ENCODE data around the gene CLDN3.

CLDN3 gene

DNA sequence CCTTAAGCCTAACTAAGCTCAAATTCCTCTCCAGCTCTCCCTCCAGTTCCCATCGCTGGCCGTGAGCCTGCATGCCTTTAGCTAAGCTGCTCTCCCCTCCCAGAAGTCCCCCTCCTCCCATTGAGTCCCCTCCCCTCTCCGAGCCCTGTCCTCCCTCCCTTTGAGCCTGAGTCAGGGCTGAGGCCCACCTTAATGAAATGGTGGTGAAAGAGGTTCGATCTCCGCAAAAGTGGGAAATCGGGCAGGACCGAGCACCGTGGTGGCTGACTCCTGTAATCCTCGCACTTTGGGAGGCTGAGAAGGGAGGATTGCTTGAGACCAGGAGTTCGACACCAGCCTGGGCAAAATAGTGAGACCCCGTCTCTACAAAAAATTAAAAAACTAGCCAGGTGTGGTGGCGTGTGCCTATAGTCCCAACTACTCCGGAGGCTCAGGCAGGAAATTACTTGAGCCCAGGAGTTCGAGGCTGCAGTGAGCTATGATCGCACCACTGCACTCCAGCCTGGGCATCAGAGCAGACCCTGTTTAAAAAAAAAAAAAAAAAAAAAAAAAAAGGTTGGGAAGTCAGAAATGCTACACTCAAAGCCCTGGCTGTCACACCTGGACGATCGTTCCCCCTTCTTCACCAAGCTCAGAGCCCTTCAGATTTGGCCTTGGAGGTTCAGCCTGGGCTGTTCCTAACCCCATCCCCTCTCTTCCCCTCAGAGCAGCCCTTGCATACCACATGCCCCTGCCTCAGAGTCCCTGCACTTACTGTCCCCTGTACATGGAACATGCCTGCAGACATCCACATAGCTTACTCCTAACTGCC lies 995 bp upstream of the CLDN3 start:
- no peak for DNase-seq (ENCODE audit: low spot score)

DNA sequence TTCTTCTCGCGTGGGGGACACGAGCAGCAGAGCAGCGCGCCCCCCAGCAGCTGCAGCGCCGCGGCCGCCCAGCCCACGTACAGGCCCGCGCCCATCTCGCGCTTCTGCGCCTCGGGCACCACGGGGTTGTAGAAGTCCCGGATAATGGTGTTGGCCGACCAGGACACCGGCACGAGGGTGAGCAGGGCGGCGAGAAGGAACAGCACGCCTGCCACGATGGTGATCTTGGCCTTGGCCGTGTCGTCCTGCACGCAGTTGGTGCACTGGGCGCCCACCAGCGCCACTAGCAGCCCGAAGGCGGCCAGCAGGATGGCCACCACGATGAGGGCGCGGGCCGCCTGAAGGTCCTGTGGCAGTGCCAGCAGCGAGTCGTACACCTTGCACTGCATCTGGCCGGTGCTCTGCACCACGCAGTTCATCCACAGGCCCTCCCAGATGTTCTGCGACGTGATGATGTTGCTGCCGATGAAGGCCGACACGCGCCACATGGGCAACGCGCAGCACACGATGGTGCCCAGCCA lies 529 bp downstream of the CLDN3 start:
- no peak for DNase-seq (ENCODE audit: low spot score)

- no peak for DNase-seq (ENCODE audit: low spot score)
These were observed 1.2 kb downstream of the CLDN3 start for GRCh38 chr7:73768641-73769480.

DNA sequence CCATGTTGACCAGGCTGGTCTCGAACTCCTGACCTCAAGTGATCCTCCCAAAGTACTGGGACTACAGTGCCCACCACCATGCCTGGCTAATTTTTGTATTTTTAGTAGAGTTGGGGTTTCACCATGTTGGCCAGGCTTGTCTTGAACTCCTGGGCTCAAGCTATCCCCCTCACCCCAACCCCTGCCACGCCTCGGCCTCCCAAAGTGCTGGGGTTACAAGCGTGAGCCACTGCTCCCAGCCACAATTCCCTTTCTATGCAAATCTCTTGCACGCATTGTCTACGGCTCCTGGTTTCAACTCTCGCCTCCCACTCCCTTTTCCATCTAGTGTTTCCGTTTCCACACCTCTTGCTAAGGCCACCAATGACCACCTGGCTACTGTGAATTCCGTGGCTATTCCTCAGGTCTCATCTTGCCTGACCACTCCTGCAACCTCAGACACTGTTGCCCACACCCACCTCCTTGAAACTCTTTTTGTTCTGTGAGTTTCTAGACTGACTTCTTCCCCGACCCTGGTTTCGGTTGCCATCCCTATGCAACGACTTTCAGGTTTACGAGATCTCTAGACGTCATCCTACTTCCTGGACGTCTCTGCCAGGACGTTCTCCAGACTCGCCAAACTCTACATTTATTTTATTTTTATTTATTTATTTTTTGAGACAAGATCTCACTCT lies 3.4 kb downstream of the CLDN3 start:
- DNase-seq (ENCODE audit: low spot score): no peak

- no peak for DNase-seq (ENCODE audit: low spot score)
These were observed 7.4 kb downstream of the CLDN3 start for GRCh38 chr7:73762659-73762999.

DNA sequence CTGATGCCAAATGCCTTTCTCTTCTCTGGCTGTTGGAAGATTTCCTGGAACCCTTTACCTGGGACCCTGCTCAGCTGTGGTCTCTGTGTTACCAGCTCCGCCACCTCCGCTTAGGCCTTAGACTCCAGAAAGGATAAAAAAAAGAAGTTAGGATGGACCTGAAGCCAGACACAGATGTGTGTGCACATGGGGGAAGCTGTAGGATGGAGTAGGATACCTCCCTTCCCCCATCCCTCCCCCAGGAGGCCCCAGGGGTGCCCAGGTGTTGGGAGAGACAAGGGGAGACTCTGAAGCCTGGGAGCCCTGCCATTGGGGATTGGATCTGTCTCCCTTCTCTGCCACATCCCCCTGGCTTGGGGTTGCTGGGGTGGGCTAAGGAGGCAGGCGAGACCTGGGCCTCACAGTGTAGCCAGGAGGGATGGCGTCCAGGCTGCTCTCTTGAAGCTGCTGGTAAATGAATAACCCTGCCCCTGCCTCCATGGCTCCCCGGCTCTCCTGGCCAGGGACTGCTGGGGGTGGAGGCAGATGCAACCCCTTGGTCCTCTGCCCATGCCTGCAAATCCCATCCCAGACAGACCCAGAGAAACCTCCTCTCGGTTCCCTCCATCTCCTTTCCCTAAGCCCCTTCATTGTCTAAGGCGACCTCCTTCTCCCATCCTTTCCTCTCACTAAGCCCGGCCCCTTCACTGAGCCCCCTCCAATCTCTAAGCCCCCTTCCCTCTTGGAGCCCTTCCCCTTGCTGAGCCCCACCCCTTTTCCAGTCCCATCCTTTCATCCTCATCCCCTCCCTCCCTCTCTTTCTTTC lies 8.0 kb downstream of the CLDN3 start:
- no peak for DNase-seq (ENCODE audit: low spot score)

DNA sequence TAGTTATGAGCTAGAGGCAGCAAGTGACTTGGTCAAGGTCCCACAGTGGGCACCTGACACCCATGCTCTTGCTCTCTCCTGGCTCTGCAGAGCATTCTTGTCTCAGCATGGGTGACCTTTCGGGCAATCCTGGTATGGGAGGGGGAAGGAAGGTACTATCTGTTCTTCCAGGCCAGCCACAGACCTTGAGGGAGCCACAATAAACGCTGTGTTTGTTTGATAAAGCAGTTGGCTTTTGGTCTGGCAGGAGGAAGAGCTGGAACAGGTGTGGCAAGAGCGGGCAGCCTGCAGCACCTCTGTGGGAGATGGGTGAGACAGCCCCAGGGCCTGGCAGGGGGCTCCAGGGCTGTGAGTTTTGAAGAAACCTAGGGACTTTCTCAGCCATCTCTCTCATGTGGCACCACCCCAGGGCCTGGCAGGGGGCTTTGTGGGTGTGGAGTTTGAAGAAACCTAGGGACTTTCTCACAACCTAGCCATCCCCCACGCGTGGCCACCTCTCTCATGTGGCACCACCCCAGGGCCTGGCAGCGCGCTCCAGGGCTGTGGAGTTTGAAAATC lies 11.4 kb downstream of the CLDN3 start:
- DNase-seq (ENCODE audit: low spot score): no peak

GRCh38 chr7:73749931-73750776 lies 19.9 kb downstream of the CLDN3 start:
- DNase-seq (ENCODE audit: low spot score): no peak

- DNase-seq (ENCODE audit: low spot score): no peak
These were observed 23.7 kb downstream of the CLDN3 start for GRCh38 chr7:73746378-73746777.

- DNase-seq (ENCODE audit: low spot score): no peak
These were observed 27.1 kb downstream of the CLDN3 start for GRCh38 chr7:73742753-73743641.

DNA sequence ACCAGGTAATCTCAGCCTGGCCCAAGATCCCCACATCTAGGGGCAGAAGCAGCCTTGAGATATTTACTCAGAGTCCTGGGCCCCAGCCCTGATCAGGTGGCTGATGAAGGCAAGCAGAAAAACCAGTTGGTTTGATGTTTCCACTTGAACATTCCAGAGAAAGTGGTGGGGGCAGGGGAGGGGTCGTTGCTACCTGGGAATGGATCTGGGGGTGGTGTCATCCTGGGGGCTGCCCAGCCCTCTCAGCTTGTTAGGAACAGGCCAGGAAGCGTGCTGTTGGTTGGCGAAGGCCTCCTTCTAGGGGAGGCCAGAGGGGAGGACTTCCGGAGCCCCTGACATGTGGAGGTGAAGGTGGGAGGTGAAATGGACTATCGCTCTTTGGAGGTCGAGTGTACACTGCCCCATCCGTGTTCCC lies 27.7 kb downstream of the CLDN3 start:
- DNase-seq (ENCODE audit: low spot score): no peak

- DNase-seq (ENCODE audit: low spot score): no peak
These were observed 28.5 kb downstream of the CLDN3 start for GRCh38 chr7:73741600-73741999.

- DNase-seq (ENCODE audit: low spot score): no peak
These were observed 29.3 kb downstream of the CLDN3 start for GRCh38 chr7:73740771-73741170.

DNA sequence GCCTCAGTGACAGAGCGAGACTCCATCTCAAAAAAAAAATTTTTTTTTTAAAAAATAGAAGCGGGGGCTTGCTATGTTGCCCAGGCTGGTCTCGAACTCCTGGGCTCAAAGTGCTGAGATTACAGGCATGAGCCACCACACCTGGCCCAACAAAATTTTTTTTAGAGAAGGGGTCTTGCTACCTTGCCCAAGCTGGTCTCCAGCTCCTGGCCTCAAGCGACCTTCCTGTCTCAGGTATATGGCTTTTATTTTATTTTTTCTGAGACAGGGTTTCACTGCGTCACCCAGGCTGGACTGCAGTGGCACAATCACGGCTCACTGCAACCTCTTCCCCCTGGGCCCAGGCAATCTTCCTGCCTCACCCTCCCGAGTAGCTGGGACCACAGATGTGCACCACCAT lies 29.9 kb downstream of the CLDN3 start:
- no peak for DNase-seq (ENCODE audit: low spot score)

GRCh38 chr7:73739387-73739767 lies 30.7 kb downstream of the CLDN3 start:
- DNase-seq (ENCODE audit: low spot score): no peak

DNA sequence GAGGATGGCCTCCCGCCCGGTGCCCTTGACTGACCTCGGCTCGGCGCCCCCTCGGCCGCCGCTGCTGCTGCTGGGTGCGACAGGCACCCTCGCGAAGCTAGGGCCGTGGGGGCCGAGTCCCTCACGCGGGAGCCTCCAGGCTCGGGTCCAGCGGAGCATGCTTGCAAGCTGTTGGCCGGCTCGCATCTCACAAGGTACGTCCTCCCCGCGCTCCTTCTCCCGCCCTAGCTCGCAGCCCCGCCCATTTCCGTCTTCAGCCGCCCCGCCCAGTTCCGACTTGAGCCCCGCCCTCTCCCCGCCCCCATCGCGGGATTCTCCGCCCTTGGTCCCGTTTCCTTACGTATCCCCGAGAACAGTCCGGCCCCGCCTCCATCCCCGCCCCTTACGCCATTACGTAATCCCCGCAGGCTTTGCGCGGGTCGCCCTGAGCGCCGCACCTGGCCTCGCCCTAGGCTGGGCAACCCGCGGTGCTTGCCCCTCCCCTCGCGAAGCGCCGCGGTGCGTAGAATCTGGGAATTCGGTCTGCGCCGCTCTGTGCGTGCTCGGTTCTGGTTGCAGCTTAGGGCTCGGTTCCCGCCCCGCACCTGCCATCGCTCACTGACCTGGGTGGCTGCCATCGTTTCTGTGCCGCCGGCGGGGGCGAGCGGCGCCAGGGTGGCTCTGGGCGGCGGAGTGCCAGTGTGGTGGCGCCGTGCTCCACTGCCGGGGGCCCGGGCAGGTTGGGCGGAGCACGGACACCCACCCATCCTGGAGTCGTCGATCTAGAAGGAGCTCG lies 31.3 kb downstream of the CLDN3 start, which contains the start of gene ABHD11:
ABHD11 (minus strand) TSS at position 191 of the 775 bp plus-strand sequence; CDS start at position 159, 32 bp downstream.
- DNase-seq (ENCODE audit: low spot score): peak; percentile 94

DNA sequence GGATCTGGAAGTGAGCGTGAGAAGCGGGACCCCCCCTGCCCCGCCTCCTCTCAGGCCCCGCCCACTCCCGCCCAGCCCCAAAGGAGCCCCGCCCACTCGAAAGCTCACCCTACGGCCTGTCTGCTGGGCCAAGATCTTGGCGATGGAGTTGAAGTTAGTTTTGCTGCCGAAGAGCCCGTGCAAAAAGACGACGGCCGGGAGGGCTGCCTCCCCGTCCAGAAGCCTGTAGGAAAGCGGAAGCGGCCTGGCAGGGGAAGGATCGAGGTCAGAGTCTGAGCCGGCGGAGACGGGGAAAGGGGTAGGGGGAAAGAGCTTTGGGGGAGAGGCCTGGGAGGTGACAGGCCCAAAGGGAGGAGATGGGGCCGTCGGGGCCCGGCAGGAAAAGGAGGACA lies 31.9 kb downstream of the CLDN3 start:
- peak; percentile 32 for DNase-seq (ENCODE audit: low spot score)

- DNase-seq (ENCODE audit: low spot score): no peak
These were observed 32.4 kb downstream of the CLDN3 start for GRCh38 chr7:73737491-73738219.

Measured in kidney capillary endothelial cell (primary cell).